Caco-2 (cell line): ENCODE results near the gene NECAB2. TPM values are rescaled to one million over a fixed set of nuclear protein-coding genes. Genes with fewer than 3 reads are reported as not detected.

Experiments used
- BruUV-seq: library from RNA; stranded (reverse); fragments of 400-500 nt; replicated peaks from 2 replicates; lab custom pipeline; 2021; lab: Mats Ljungman, UMichigan
- CTCF ChIA-PET: fragments of 300-600 bp; sonication (Branson Sonifier 250); formaldehyde crosslinking; loops from one replicate; lab custom pipeline; 2022; ENCODE audit warnings: antibody characterized with exemption; lab: Charles Lee
- POLR2A ChIA-PET: fragments of 300-600 bp; sonication (Branson Sonifier 250); formaldehyde crosslinking; loops from one replicate; lab custom pipeline; 2022; ENCODE audit warnings: antibody characterized with exemption; lab: Charles Lee
- DNase-seq, 2 experiments: peaks; one replicate each; pipeline versions ENCODE4 v3.0.0 to v3.0.0-alpha.2; 2020 to 2022
- H3K27me3 ChIP-seq: replicated peaks from 2 replicates; pipeline ENCODE4 v1.6.0; 2011; ENCODE audit warnings: low read length; ENCODE audit not compliant: control insufficient read depth, insufficient read depth
- H3K36me3 ChIP-seq: 2 replicates; pipeline ENCODE4 v1.5.1; 2011; ENCODE audit warnings: low read length; ENCODE audit not compliant: control insufficient read depth, insufficient read depth
- H3K4me1 ChIP-seq: fragments of 250-450 bp; sonication (Bioruptor Pico); 2 replicates; pipeline ENCODE4 v1.5.1; 2020; ENCODE audit warnings: mild to moderate bottlenecking
- H3K4me3 ChIP-seq: 2 replicates; pipeline ENCODE4 v1.5.1; 2011; ENCODE audit warnings: low read depth, mild to moderate bottlenecking, control low read depth, low read length
- H3K9me3 ChIP-seq: fragments of 250-450 bp; sonication (Bioruptor Pico); 2 replicates; pipeline ENCODE4 v1.5.1; 2020; ENCODE audit warnings: mild to moderate bottlenecking, moderate library complexity
- H3K27ac Mint-ChIP-seq: one replicate; pipeline ENCODE4 v1.8.0; 2022; ENCODE audit warnings: mixed read lengths; ENCODE audit not compliant: unreplicated experiment
- H3K27me3 Mint-ChIP-seq: one replicate; pipeline ENCODE4 v1.8.0; 2022; ENCODE audit warnings: mixed read lengths; ENCODE audit not compliant: insufficient read depth, unreplicated experiment
- H3K36me3 Mint-ChIP-seq: one replicate; pipeline ENCODE4 v1.8.0; 2022; ENCODE audit warnings: mild to moderate bottlenecking, mixed read lengths; ENCODE audit not compliant: insufficient read depth, unreplicated experiment
- H3K4me1 Mint-ChIP-seq: one replicate; pipeline ENCODE4 v1.8.0; 2022; ENCODE audit warnings: low read depth, mixed read lengths; ENCODE audit not compliant: unreplicated experiment
- H3K4me3 Mint-ChIP-seq: one replicate; pipeline ENCODE4 v1.8.0; 2022; ENCODE audit warnings: mild to moderate bottlenecking, moderate library complexity, mixed read lengths; ENCODE audit not compliant: unreplicated experiment
- H3K9me3 Mint-ChIP-seq: one replicate; pipeline ENCODE4 v1.8.0; 2022; ENCODE audit warnings: mixed read lengths; ENCODE audit not compliant: unreplicated experiment
- CTCF ChIP-seq, 2 experiments: fragments of 200-600 bp in 1 of 2; IDR thresholded peaks; 1 replicate in 1 of 2; 2 replicates in 1 of 2; pipeline versions ENCODE4 v1.5.1 to v1.8.0; 2011 to 2022; ENCODE audit warnings: antibody characterized with exemption in 1 of 2, control low read depth in 1 of 2, inconsistent platforms in 1 of 2, low read depth in 1 of 2, low read length in 1 of 2, mild to moderate bottlenecking in 1 of 2, moderate library complexity in 1 of 2; ENCODE audit not compliant: insufficient read depth in 1 of 2, severe bottlenecking in 1 of 2, unreplicated experiment in 1 of 2
- intact Hi-C: fragments of 100-400 bp; cut with micrococcal nuclease; formaldehyde crosslinking; loops from one replicate; pipeline ENCODE4 v1.10.0; 2022; ENCODE audit not compliant: unreplicated experiment
- total RNA-seq: library from RNA; stranded (reverse); gene quantifications from 2 replicates; pipeline ENCODE4 v1.2.3, GENCODE V29; 2022

The NECAB2 gene
- total RNA-seq, 1 experiment from 2014 or later = 0.68 TPM

- intact Hi-C loops = no loop called here
- Mint-ChIP-seq H3K9me3 (peaks cover 36% of the 10 kb centered on the region), H3K4me1 (no peaks in the 10 kb centered on the region), H3K36me3 (no peaks in the 10 kb centered on the region), H3K27me3 (no peaks in the 10 kb centered on the region), H3K27ac (no peak overlapping the region), H3K4me3 (no peak overlapping the region)
- ChIA-PET CTCF (no interaction called here), POLR2A (no interaction called here)
- H3K27me3 ChIP-seq = no peaks in the 10 kb centered on the region
- H3K9me3 ChIP-seq = peaks cover 18% of the 10 kb centered on the region
- no peak for DNase-seq
- no peak for TF ChIP-seq CTCF (IDR thresholded peaks at IDR 0.05; ENCODE audit: insufficient read depth in 1 of 2, low read depth in 1 of 2, low read length in 1 of 2, severe bottlenecking in 1 of 2, unreplicated experiment in 1 of 2)
- no peaks in the 10 kb centered on the region for H3K36me3 ChIP-seq
- no peak overlapping the region for H3K4me3 ChIP-seq
- H3K4me1 ChIP-seq = peaks cover 7% of the 10 kb centered on the region
- BruUV-seq = no TSS peak
Observed at GRCh38 chr16:84020353-84020752, 52.3 kb downstream of the NECAB2 start.

GRCh38 chr16:84021488-84021887 is 53.4 kb downstream of the NECAB2 start:
- CTCF ChIA-PET = no interaction called here
- H3K36me3 Mint-ChIP-seq = no peaks in the 10 kb centered on the region
- BruUV-seq = no TSS peak
- no peak for TF ChIP-seq CTCF (IDR thresholded peaks at IDR 0.05; ENCODE audit: insufficient read depth in 1 of 2, low read depth in 1 of 2, low read length in 1 of 2, severe bottlenecking in 1 of 2, unreplicated experiment in 1 of 2)
- H3K27ac Mint-ChIP-seq = no peak overlapping the region
- POLR2A ChIA-PET = no interaction called here
- Histone ChIP-seq H3K9me3 (peaks cover 18% of the 10 kb centered on the region), H3K36me3 (no peaks in the 10 kb centered on the region), H3K4me3 (no peak overlapping the region), H3K27me3 (no peaks in the 10 kb centered on the region), H3K4me1 (peaks cover 7% of the 10 kb centered on the region)
- no peaks in the 10 kb centered on the region for H3K4me1 Mint-ChIP-seq
- intact Hi-C loops = no loop called here
- H3K27me3 Mint-ChIP-seq = no peaks in the 10 kb centered on the region
- no peak for DNase-seq
- H3K4me3 Mint-ChIP-seq = no peak overlapping the region
- peaks cover 36% of the 10 kb centered on the region for H3K9me3 Mint-ChIP-seq

- BruUV-seq = no TSS peak
- ChIA-PET CTCF (no interaction called here), POLR2A (no interaction called here)
- intact Hi-C loops = no loop called here
- H3K4me3 Mint-ChIP-seq = no peak overlapping the region
- no peaks in the 10 kb centered on the region for H3K27me3 ChIP-seq
- no peak for TF ChIP-seq CTCF (IDR thresholded peaks at IDR 0.05; ENCODE audit: insufficient read depth in 1 of 2, low read depth in 1 of 2, low read length in 1 of 2, severe bottlenecking in 1 of 2, unreplicated experiment in 1 of 2)
- H3K4me1 ChIP-seq = peaks cover 7% of the 10 kb centered on the region
- DNase-seq = no peak
- H3K36me3 ChIP-seq = no peaks in the 10 kb centered on the region
- H3K27me3 Mint-ChIP-seq = no peaks in the 10 kb centered on the region
- no peaks in the 10 kb centered on the region for H3K4me1 Mint-ChIP-seq
- H3K36me3 Mint-ChIP-seq = no peaks in the 10 kb centered on the region
- H3K27ac Mint-ChIP-seq = no peak overlapping the region
- H3K9me3 ChIP-seq = peaks cover 18% of the 10 kb centered on the region
- peaks cover 36% of the 10 kb centered on the region for H3K9me3 Mint-ChIP-seq
- H3K4me3 ChIP-seq = no peak overlapping the region
Observed at GRCh38 chr16:84022644-84023043, 54.6 kb downstream of the NECAB2 start.
